Stomach (tissue), 9 donors: Measurements from ENCODE around the gene CBX1. TPM values are rescaled to one million over a fixed set of nuclear protein-coding genes. Genes with fewer than 3 reads are reported as not detected.

Experiments used
- DNase-seq, 2 donors: peaks; one replicate each; pipeline versions ENCODE4 v3.0.0 to v3.0.0-alpha.2; 2013 to 2019
- H3K27ac ChIP-seq, 5 donors: fragments of 200-600 bp in 4 of 5; sonication (generic) in 4 of 5; one replicate each; pipeline ENCODE4 v1.5.1; 2013 to 2019; ENCODE audit warnings: mild to moderate bottlenecking in 1 of 5, moderate library complexity in 1 of 5
- H3K27me3 ChIP-seq, 3 donors: fragments of 200-600 bp; sonication (generic); one replicate each; pipeline ENCODE4 v1.5.1; 2017 to 2019; ENCODE audit warnings: mixed run types in 1 of 3
- H3K36me3 ChIP-seq, 4 donors: fragments of 200-600 bp; sonication (generic); 1 replicate in 3 of 4; 2 replicates in 1 of 4; pipeline ENCODE4 v1.5.1; 2016 to 2019
- H3K4me1 ChIP-seq, 4 donors: fragments of 200-600 bp; sonication (generic); one replicate each; pipeline ENCODE4 v1.5.1; 2016 to 2019
- H3K4me3 ChIP-seq, 4 donors: fragments of 200-600 bp; sonication (generic) in 3 of 4; one replicate each; pipeline ENCODE4 v1.5.1; 2016 to 2019; ENCODE audit warnings: mild to moderate bottlenecking in 1 of 4
- H3K9me3 ChIP-seq, 4 donors: fragments of 200-600 bp; sonication (generic); one replicate each; pipeline ENCODE4 v1.5.1; 2016 to 2019
- CTCF ChIP-seq, 7 experiments: fragments of 450-650 bp in 4 of 7; fragments of 200-600 bp in 3 of 7; sonication (generic) in 3 of 7; IDR thresholded peaks; one replicate each; pipeline ENCODE4 v1.5.1; 2016 to 2019; ENCODE audit warnings: antibody characterized with exemption in 7 of 7, control low read depth in 2 of 7, mild to moderate bottlenecking in 1 of 7
- EP300 ChIP-seq: sonication (generic); formaldehyde crosslinking; IDR thresholded peaks from one replicate; pipeline ENCODE4 v1.6.1; 2017; ENCODE audit warnings: antibody characterized with exemption
- POLR2A ChIP-seq, 4 donors: fragments of 450-650 bp; IDR thresholded peaks; one replicate each; pipeline ENCODE4 v1.6.1; 2016; ENCODE audit warnings: antibody characterized with exemption in 4 of 4, control low read depth in 2 of 4, mild to moderate bottlenecking in 1 of 4, moderate library complexity in 1 of 4
- POLR2AphosphoS5 ChIP-seq, 3 donors: sonication (generic); formaldehyde crosslinking; IDR thresholded peaks; one replicate each; pipeline ENCODE4 v1.6.1; 2016; ENCODE audit warnings: antibody characterized with exemption in 3 of 3
- WGBS, 5 donors: extraction: QIAGEN DNeasy Blood & Tissue Kit in 3 of 5; methylation state at CpG; one replicate each; pipeline versions ENCODE4 v1.1.5 to v1.1.7; 2013 to 2018; 5-methylcytosine and 5-hydroxymethylcytosine counted together
- intact Hi-C: fragments of 100-400 bp; cut with DNase I; formaldehyde crosslinking; loops from one replicate; pipeline ENCODE4 v1.15.1; 2023; ENCODE audit warnings: low total_unique reads
- polyA plus RNA-seq, 3 donors: library from polyadenylated mRNA; stranded (reverse); fragments of 200-250 nt; gene quantifications; one replicate each; pipeline ENCODE4 v1.2.3, GENCODE V29; 2013
- total RNA-seq, 5 donors: library from RNA; depleted of rRNA; stranded (reverse); fragments of >200 nt; gene quantifications; one replicate each; pipeline versions ENCODE4 v1.1.0 to v1.2.3, GENCODE V29; 2014 to 2016
- donor health status: healthy with polysubstance abuse.
- donor health status: Bipolar disorder and iron deficiency.
- donor health status: healthy.

Gene CBX1
- total and polyA plus RNA-seq, 8 donors = 12.8 to 65.6 (median 27.2) TPM

DNA sequence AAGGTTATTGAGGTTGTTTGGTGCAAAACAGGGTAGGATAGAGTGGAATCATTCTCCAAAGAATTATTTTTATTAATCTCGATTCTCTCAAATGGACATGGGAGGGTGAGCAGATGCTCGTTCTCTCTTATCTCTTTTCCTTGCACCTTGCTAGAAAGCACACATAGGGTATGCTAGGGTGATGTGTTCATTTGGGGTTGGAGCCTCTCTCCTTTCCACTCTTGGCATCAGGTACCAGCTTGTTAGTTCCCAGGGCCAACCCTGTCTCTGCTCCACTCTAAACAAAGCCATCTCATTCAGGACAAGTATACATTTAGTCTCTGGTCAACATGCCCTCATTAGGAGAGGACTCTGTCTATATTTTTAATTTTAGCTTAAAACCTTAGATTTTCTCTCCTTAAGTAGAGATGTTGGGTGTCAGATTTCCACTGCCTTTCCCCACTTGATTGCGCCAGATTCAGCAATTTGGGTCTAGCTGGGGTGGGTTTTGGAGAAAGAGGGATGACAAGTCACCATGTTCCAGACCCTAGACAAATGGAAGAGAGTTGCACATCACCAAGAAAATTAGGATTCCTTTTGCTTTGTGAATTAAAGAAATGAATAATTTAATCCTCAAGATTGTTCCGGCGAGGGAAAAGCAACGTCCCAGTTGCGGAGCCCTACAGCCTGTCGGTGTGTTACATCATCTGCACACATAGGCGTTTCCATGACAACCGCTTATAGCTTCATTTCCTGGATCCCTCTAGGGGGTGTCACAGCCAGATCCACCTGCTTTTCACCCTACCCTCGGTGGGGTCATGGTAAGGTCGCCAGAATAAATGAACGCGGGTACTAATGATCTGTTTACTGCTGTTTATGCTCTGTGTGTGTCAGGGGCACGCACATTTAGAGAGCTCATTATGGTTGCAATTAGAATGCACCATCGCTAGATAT lies 47.8 kb upstream of the CBX1 start:
- no peak overlapping the region for H3K4me3 ChIP-seq
- H3K36me3 ChIP-seq = no peaks in the 10 kb centered on the region
- peaks cover 0 to 8% (median 3%) of the 10 kb centered on the region in 4 donors for H3K4me1 ChIP-seq
- DNase-seq = peak in 1 of 2 donors; percentile 53
- no peaks in the 10 kb centered on the region for H3K9me3 ChIP-seq
- peaks cover 0 to 88% (median 14%) of the 10 kb centered on the region in 3 donors for H3K27me3 ChIP-seq
- TF ChIP-seq POLR2AphosphoS5 (IDR thresholded peaks at IDR 0.05) = no peak
- no peak for TF ChIP-seq EP300
- TF ChIP-seq CTCF (IDR thresholded peaks at IDR 0.05) = no peak
- no peak for TF ChIP-seq POLR2A (IDR thresholded peaks at IDR 0.05)
- intact Hi-C loops = no loop called here
- WGBS, 5 donors = 47 to 56% (median 53%) methylated on average over 16 of the region's 16 CpGs
- no peak overlapping the region for H3K27ac ChIP-seq

DNA sequence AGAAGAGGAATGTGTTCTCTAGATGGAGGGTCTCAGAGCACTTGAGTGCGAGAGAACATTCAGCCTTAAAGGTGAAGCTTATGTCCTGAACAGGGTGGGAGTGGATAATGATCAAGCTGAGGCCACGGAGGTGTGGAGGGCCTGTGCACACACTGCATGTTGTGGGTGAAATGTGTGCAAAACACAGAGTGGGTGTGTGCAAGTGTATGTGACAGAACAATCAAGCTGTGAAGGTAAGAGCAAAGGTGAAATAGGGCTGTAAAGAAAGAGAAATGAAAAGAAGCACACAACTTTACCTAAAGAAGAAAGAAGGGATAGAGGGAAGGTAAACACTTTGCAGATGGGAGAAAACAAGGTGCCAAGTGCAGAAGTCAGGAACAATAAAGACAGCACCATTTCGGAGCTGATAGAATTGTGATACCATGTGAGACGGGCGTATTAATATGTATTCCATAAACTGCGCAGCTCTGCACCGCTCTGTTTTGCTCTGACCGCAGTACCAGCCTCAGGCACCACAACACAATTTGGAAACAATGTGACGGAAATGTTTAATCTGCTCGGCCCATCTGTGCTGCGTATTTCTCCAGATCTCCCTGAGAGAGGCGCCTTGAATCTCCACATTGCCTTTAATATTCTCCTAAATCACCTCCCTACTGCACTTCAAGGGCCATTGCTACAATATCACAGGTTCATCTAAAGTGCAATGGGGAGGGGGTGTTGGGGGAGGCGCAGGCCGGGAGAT lies 46.9 kb upstream of the CBX1 start:
- WGBS, 5 donors = 72 to 77% (median 73%) methylated on average over 14 of the region's 14 CpGs
- peaks cover 0 to 92% (median 21%) of the 10 kb centered on the region in 3 donors for H3K27me3 ChIP-seq
- intact Hi-C loops = no loop called here

DNA sequence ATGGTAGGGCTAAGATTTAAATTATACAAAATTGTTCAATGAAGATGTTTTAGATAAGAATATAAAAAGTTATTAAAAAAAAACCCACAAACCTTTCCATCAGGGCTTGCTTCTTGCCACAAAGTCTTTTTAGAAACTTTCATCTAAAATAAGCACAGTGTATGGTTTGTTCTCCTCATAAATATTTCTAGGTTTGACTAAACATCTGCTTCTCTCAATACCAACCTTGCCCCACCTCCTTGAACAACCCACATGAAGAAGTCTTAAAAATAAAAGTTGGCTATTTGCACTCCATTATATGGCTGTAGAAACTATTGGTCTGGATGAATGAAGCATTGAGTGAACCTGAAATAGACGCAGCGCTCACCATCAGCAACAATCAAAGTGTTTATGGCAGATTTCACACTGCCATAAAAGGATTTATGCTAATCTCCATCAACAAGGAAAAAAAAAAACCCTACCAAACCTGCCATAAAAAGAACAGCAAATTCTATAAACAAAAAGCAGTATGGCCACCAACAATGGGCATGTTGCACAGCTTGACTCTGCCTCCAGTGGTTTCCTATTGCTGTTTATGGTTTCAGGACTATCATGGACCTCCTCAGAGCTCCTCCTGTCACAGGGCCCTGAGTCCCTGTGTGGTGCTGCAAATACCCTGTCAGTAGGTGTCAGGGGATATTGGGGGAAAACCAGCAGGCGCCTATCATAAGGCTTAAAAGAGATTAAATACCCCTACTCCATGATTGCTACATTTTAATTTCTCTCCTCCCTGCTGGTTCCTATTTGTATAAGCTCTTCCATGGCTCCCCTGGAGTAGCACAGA lies 43.9 kb upstream of the CBX1 start:
- WGBS, 5 donors = 89 to 97% (median 96%) methylated on average over 3 of the region's 3 CpGs
- no peaks in the 10 kb centered on the region for H3K9me3 ChIP-seq
- no peak for DNase-seq
- intact Hi-C loops = no loop called here
- peaks cover 0 to 87% (median 21%) of the 10 kb centered on the region in 3 donors for H3K27me3 ChIP-seq
- no peaks in the 10 kb centered on the region for H3K36me3 ChIP-seq
- no peaks in the 10 kb centered on the region for H3K4me1 ChIP-seq
- TF ChIP-seq CTCF (IDR thresholded peaks at IDR 0.05) (no peak), POLR2A (IDR thresholded peaks at IDR 0.05) (no peak), POLR2AphosphoS5 (IDR thresholded peaks at IDR 0.05) (no peak), EP300 (no peak)
- no peak overlapping the region for H3K4me3 ChIP-seq
- H3K27ac ChIP-seq = no peak overlapping the region

More for the DNA sequence above, 46.9 kb upstream of the CBX1 start:
- Histone ChIP-seq H3K36me3 (no peaks in the 10 kb centered on the region), H3K27ac (no peak overlapping the region), H3K4me3 (no peak overlapping the region), H3K4me1 (no peaks in the 10 kb centered on the region), H3K9me3 (no peaks in the 10 kb centered on the region)
- TF ChIP-seq POLR2AphosphoS5 (IDR thresholded peaks at IDR 0.05) = no peak
- no peak for TF ChIP-seq POLR2A (IDR thresholded peaks at IDR 0.05)
- no peak for TF ChIP-seq EP300
- TF ChIP-seq CTCF (IDR thresholded peaks at IDR 0.05) = no peak
- DNase-seq = peak in 1 of 2 donors; percentile 37

- DNase-seq = no peak
- Histone ChIP-seq H3K27me3 (peaks cover 0 to 78% (median 16%) of the 10 kb centered on the region in 3 donors), H3K27ac (no peak overlapping the region), H3K36me3 (no peaks in the 10 kb centered on the region), H3K9me3 (no peaks in the 10 kb centered on the region), H3K4me3 (no peak overlapping the region), H3K4me1 (no peaks in the 10 kb centered on the region)
- WGBS, 5 donors = 53 to 64% (median 61%) methylated on average over 8 of the region's 8 CpGs
- intact Hi-C loops = no loop called here
- TF ChIP-seq EP300 (no peak), CTCF (IDR thresholded peaks at IDR 0.05) (no peak), POLR2AphosphoS5 (IDR thresholded peaks at IDR 0.05) (no peak), POLR2A (IDR thresholded peaks at IDR 0.05) (no peak)
Measured at GRCh38 chr17:48144231-48144630, 43.0 kb upstream of the CBX1 start.
